K562 (cell line): Measurements from ENCODE around the gene ZFP69. TPM values are rescaled to one million over a fixed set of nuclear protein-coding genes. Genes with fewer than 3 reads are reported as not detected.

ENCODE experiments used
- ATAC-seq: fragments of 200-7000 bp; cut with Tn5 transposase; 3 replicates; pipeline ENCODE4 v1.9.1; 2020; ENCODE audit warnings: moderate library complexity
- BruUV-seq: library from RNA; stranded (reverse); fragments of 400-500 nt; replicated peaks from 2 replicates; lab custom pipeline; 2021; lab: Mats Ljungman, UMichigan
- CTCF ChIA-PET: fragments of 300-600 bp; formaldehyde crosslinking; extraction: SDS; loops from one replicate; lab custom pipeline; 2021; ENCODE audit warnings: low intra/inter-chr PET ratio; lab: Yijun Ruan, JAX
- POLR2A ChIA-PET: fragments of 300-600, 350-650 bp; sonication (Branson Sonifier 250); formaldehyde crosslinking; extraction: SDS; loops from one replicate; lab custom pipeline; 2021; ENCODE audit warnings: antibody characterized with exemption, inconsistent platforms; lab: Yijun Ruan, JAX
- DNase-seq, 4 experiments: peaks; one replicate each; pipeline versions ENCODE4 v3.0.0 to v3.0.0-alpha.2; 2011 to 2018; ENCODE audit warnings: low spot score in 3 of 4, mixed read lengths in 3 of 4; ENCODE audit errors: extremely low read depth in 1 of 4
- FAIRE-seq: peaks from 2 replicates; lab custom pipeline; 2011; peaks lifted over from hg19 to GRCh38; lab: Jason Lieb, UNC
- H2AFZ ChIP-seq: 2 replicates; pipeline ENCODE4 v1.6.0; 2011; ENCODE audit warnings: low read depth, low read length, control low read depth, inconsistent platforms
- H3K27ac ChIP-seq: fragments of 200-600 bp; 3 replicates; pipeline ENCODE4 v1.8.0; 2011; ENCODE audit warnings: low read depth, mild to moderate bottlenecking, control low read depth, inconsistent platforms, low read length, moderate library complexity, mixed read lengths; ENCODE audit errors: extremely low read depth
- H3K27me3 ChIP-seq, 2 experiments: fragments of 300-600 bp in 1 of 2; 2 replicates in 1 of 2; 3 replicates in 1 of 2; pipeline versions ENCODE4 v1.6.0 to v1.8.0; 2011; ENCODE audit warnings: inconsistent platforms in 2 of 2, low read length in 2 of 2, mild to moderate bottlenecking in 1 of 2, mixed read lengths in 1 of 2, moderate library complexity in 1 of 2; ENCODE audit not compliant: control insufficient read depth in 2 of 2, insufficient read depth in 2 of 2
- H3K36me3 ChIP-seq: fragments of 300-600 bp; 3 replicates; pipeline ENCODE4 v1.8.0; 2011; ENCODE audit warnings: mild to moderate bottlenecking, low read length, inconsistent platforms; ENCODE audit not compliant: control insufficient read depth, insufficient read depth
- H3K4me1 ChIP-seq, 2 experiments: fragments of 200-600 bp in 1 of 2; replicated peaks in 1 of 2; 2 replicates in 1 of 2; 3 replicates in 1 of 2; pipeline versions ENCODE4 v1.5.1 to v1.8.0; 2011; ENCODE audit warnings: inconsistent platforms in 2 of 2, low read length in 2 of 2, mild to moderate bottlenecking in 1 of 2, mixed read lengths in 1 of 2, moderate library complexity in 1 of 2; ENCODE audit not compliant: control insufficient read depth in 2 of 2, insufficient read depth in 2 of 2
- H3K4me2 ChIP-seq: 2 replicates; pipeline ENCODE4 v1.6.1; 2011; ENCODE audit warnings: low read length, control low read depth, inconsistent platforms, mixed read lengths; ENCODE audit not compliant: insufficient read depth
- H3K4me3 ChIP-seq: fragments of 200-600 bp; sonication (generic), shearing (Covaris generic); 2 replicates; pipeline ENCODE4 v1.5.1; 2016; ENCODE audit warnings: control low read depth, inconsistent platforms
- H3K79me2 ChIP-seq: fragments of 200-600 bp; 3 replicates; pipeline ENCODE4 v1.8.0; 2011; ENCODE audit warnings: low read length, inconsistent platforms; ENCODE audit not compliant: control insufficient read depth, insufficient read depth
- H3K9ac ChIP-seq, 2 experiments: 2 replicates each; pipeline versions ENCODE4 v1.6.0 to v1.6.1; 2011; ENCODE audit warnings: low read depth in 2 of 2, low read length in 2 of 2, control low read depth in 1 of 2, inconsistent platforms in 1 of 2, mild to moderate bottlenecking in 1 of 2, mixed read lengths in 1 of 2; ENCODE audit not compliant: insufficient read depth in 1 of 2
- H3K9me1 ChIP-seq: one replicate; pipeline ENCODE4 v1.6.0; 2011; ENCODE audit warnings: inconsistent platforms, mild to moderate bottlenecking, low read length, moderate library complexity; ENCODE audit not compliant: control insufficient read depth, insufficient read depth
- H3K9me3 ChIP-seq: replicated peaks from 2 replicates; pipeline ENCODE4 v1.5.1; 2011; ENCODE audit warnings: low read depth, low read length, inconsistent platforms; ENCODE audit not compliant: control insufficient read depth, insufficient read depth
- H4K20me1 ChIP-seq: replicated peaks from 2 replicates; pipeline ENCODE4 v1.6.1; 2011; ENCODE audit warnings: low read length, inconsistent platforms, mixed read lengths; ENCODE audit not compliant: control insufficient read depth, insufficient read depth
- CGGBP1 ChIP-seq: fragments of 250-450 bp; sonication (Bioruptor Pico); IDR thresholded peaks from 2 replicates; pipeline ENCODE4 v1.9.0; 2021; ENCODE audit warnings: mild to moderate bottlenecking
- GTF3C2 ChIP-seq: IDR thresholded peaks from 3 replicates; pipeline ENCODE4 v1.6.1; 2011; ENCODE audit warnings: borderline replicate concordance, mild to moderate bottlenecking, moderate library complexity; ENCODE audit not compliant: insufficient read length; ENCODE audit errors: extremely low read depth
- KLF6 ChIP-seq: fragments of 250-450 bp; sonication (Bioruptor Pico); IDR thresholded peaks from 2 replicates; pipeline ENCODE4 v1.4.0; 2020; ENCODE audit warnings: mild to moderate bottlenecking, moderate library complexity, borderline replicate concordance
- STAT5B ChIP-seq: fragments of 250-450 bp; sonication (Bioruptor Pico); IDR thresholded peaks from 2 replicates; pipeline ENCODE4 v1.8.0; 2021; ENCODE audit warnings: mild to moderate bottlenecking, inconsistent platforms
- ZBTB33 ChIP-seq: sonication (generic); formaldehyde crosslinking; IDR thresholded peaks from 2 replicates; pipeline ENCODE4 v1.8.1; 2023; ENCODE audit warnings: mild to moderate bottlenecking, missing genetic modification reagents
- WGBS: fragments of 100-300 bp; shearing (Covaris generic); methylation state at CpG from one replicate; pipeline ENCODE4 v1.1.6; 2016; ENCODE audit warnings: low coverage, mixed read lengths; ENCODE audit not compliant: insufficient coverage; ENCODE audit errors: missing lambda C conversion rate; 5-methylcytosine and 5-hydroxymethylcytosine counted together
- in situ Hi-C: fragments of 300-500 bp; cut with MboI; formaldehyde crosslinking; loops from 4 replicates; pipeline ENCODE4 v1.15.0; 2018; ENCODE audit warnings: inconsistent platforms, mixed read lengths
- intact Hi-C: fragments of 100-400 bp; cut with micrococcal nuclease; formaldehyde crosslinking; loops from 2 replicates; pipeline ENCODE4 v1.14.2; 2022
- polyA plus RNA-seq, 8 experiments: library from polyadenylated mRNA; depleted of rRNA in 4 of 8; stranded (reverse) in 5 of 8; unstranded in 3 of 8; fragments of >200 nt; fragmentation: Nextera tagmentation in 2 of 8; fragmentation: Illumina TruSeq in 1 of 8; extraction: Ambion mirVana in 2 of 8; extraction: Trizol in 1 of 8; gene quantifications; 2 replicates each; pipeline versions ENCODE4 v1.2.1 to v1.2.3, GENCODE V29; 2011 to 2014; ENCODE audit warnings: inconsistent platforms in 1 of 8, missing spikeins in 1 of 8
- total RNA-seq, 7 experiments: library from RNA; depleted of rRNA in 6 of 7; stranded (reverse); fragments of >200 nt in 6 of 7; fragmentation: Illumina TruSeq in 2 of 7; extraction: Trizol in 2 of 7; gene quantifications; 2 replicates each; pipeline versions ENCODE4 v1.2.1 to v1.2.3, GENCODE V29; 2011 to 2021; ENCODE audit warnings: low replicate concordance in 1 of 7

The ZFP69 gene
- total and polyA plus RNA-seq, 9 of the 15 experiments (the other 6 are each of a cell fraction or from before 2014, with no cell fraction given), result 2.0 to 8.4 (median 5.7) TPM

GRCh38 chr1:40432644-40433390 is 44.3 kb upstream of the ZFP69 start:
- no peaks in the 10 kb centered on the region for H3K27me3 ChIP-seq
- no peak for FAIRE-seq
- no peak overlapping the region for H3K27ac ChIP-seq
- no peaks in the 10 kb centered on the region for H4K20me1 ChIP-seq
- TF ChIP-seq CGGBP1 (CRISPR knock-in tag) (no peak), GTF3C2 (no peak), STAT5B (CRISPR knock-in tag) (no peak), KLF6 (CRISPR knock-in tag) (no peak), ZBTB33 (CRISPR knock-in tag) (no peak)
- WGBS, result 62% methylated on average over 3 of the region's 3 CpGs
- no peak overlapping the region for H3K4me2 ChIP-seq
- no peaks in the 10 kb centered on the region for H3K9me3 ChIP-seq
- no TSS peak for BruUV-seq
- no peaks in the 10 kb centered on the region; a peak in 1 of 5 replicates for H3K4me1 ChIP-seq
- ATAC-seq, result no peak
- no peaks in the 10 kb centered on the region for H3K9me1 ChIP-seq
- in situ Hi-C loops (no loop called here), intact Hi-C loops (no loop called here)
- H3K4me3 ChIP-seq, result no peak overlapping the region
- H3K9ac ChIP-seq, result no peak overlapping the region
- ChIA-PET CTCF (no interaction called here), POLR2A (interaction anchor here (0.8 to 1.3 kb wide), 2 partner anchors 8 to 99 kb away, joined by 3 to 4 read pairs; partner anchors contain the start of gene ZNF684)
- H3K36me3 ChIP-seq, result no peaks in the 10 kb centered on the region
- DNase-seq, result no peak
- H2AFZ ChIP-seq, result no peak overlapping the region
- H3K79me2 ChIP-seq, result no peaks in the 10 kb centered on the region
